GM23338 (cell line): ENCODE results near the gene MAP4K4. TPM values are rescaled to one million over a fixed set of nuclear protein-coding genes. Genes with fewer than 3 reads are reported as not detected.
A peak's percentile ranks its signal among the peaks of the same experiment; 100 is the strongest.

ENCODE experiments used
- ATAC-seq: fragments of 200-7000 bp; cut with Tn5 transposase; 3 replicates; pipeline ENCODE4 v1.9.1; 2020
- DNase-seq: peaks from one replicate; pipeline ENCODE4 v3.0.0-alpha.2; 2015; ENCODE audit warnings: low spot score
- H2AFZ ChIP-seq: fragments of 200-600 bp; sonication (generic); 2 replicates; pipeline ENCODE4 v1.8.0; 2016; ENCODE audit warnings: antibody characterized with exemption, mild to moderate bottlenecking, moderate library complexity
- H3F3A ChIP-seq: fragments of 200-600 bp; sonication (generic); replicated peaks from 2 replicates; pipeline ENCODE4 v1.8.0; 2017; ENCODE audit warnings: antibody characterized with exemption, mixed run types, low read depth
- H3K27ac ChIP-seq: fragments of 200-600 bp; sonication (generic); 2 replicates; pipeline ENCODE4 v1.6.1; 2016; ENCODE audit warnings: low read depth
- H3K27me3 ChIP-seq: fragments of 200-600 bp; sonication (generic); 2 replicates; pipeline ENCODE4 v1.8.0; 2016; ENCODE audit warnings: mild to moderate bottlenecking, mixed run types, moderate library complexity; ENCODE audit not compliant: insufficient read depth
- H3K36me3 ChIP-seq: fragments of 200-600 bp; sonication (generic); 2 replicates; pipeline ENCODE4 v1.8.0; 2016; ENCODE audit warnings: mild to moderate bottlenecking; ENCODE audit not compliant: insufficient read depth
- H3K4me1 ChIP-seq: fragments of 200-600 bp; sonication (generic); 2 replicates; pipeline ENCODE4 v1.8.0; 2016; ENCODE audit warnings: mild to moderate bottlenecking, moderate library complexity; ENCODE audit not compliant: insufficient read depth
- H3K4me2 ChIP-seq: fragments of 200-600 bp; sonication (generic); 2 replicates; pipeline ENCODE4 v1.7.1; 2017; ENCODE audit warnings: mixed run types
- H3K4me3 ChIP-seq: fragments of 200-600 bp; sonication (generic); 2 replicates; pipeline ENCODE4 v1.6.1; 2016; ENCODE audit warnings: mixed run types
- H3K79me2 ChIP-seq: fragments of 200-600 bp; sonication (generic); replicated peaks from 2 replicates; pipeline ENCODE4 v1.8.0; 2017; ENCODE audit warnings: mild to moderate bottlenecking; ENCODE audit not compliant: insufficient read depth
- H3K9me2 ChIP-seq: fragments of 200-600 bp; sonication (generic); 2 replicates; pipeline ENCODE4 v1.8.0; 2017; ENCODE audit not compliant: insufficient read depth
- H4K20me1 ChIP-seq: fragments of 200-600 bp; sonication (generic); replicated peaks from 2 replicates; pipeline ENCODE4 v1.8.0; 2017; ENCODE audit warnings: mild to moderate bottlenecking; ENCODE audit not compliant: insufficient read depth
- H3K27ac Mint-ChIP-seq: 2 replicates; pipeline ENCODE4 v1.8.0; 2020; ENCODE audit warnings: inconsistent platforms, mild to moderate bottlenecking, moderate library complexity, mixed read lengths
- H3K27me3 Mint-ChIP-seq: 3 replicates; pipeline ENCODE4 v1.8.0; 2022; ENCODE audit warnings: low read depth, mild to moderate bottlenecking, moderate library complexity, mixed read lengths, inconsistent platforms; ENCODE audit not compliant: insufficient read depth, poor library complexity
- H3K36me3 Mint-ChIP-seq: 3 replicates; pipeline ENCODE4 v1.8.0; 2021; ENCODE audit warnings: low read depth, mild to moderate bottlenecking, inconsistent platforms, moderate library complexity, mixed read lengths
- H3K4me1 Mint-ChIP-seq: 3 replicates; pipeline ENCODE4 v1.8.0; 2020; ENCODE audit warnings: mild to moderate bottlenecking, inconsistent platforms, mixed read lengths
- H3K4me3 Mint-ChIP-seq: 3 replicates; pipeline ENCODE4 v1.8.0; 2021; ENCODE audit warnings: moderate library complexity, mild to moderate bottlenecking, inconsistent platforms, mixed read lengths
- H3K9me3 Mint-ChIP-seq: 3 replicates; pipeline ENCODE4 v1.8.0; 2020; ENCODE audit warnings: moderate library complexity, mild to moderate bottlenecking, inconsistent platforms, mixed read lengths
- CREB1 ChIP-seq: fragments of 250-450 bp; sonication (Bioruptor Pico); IDR thresholded peaks from 2 replicates; pipeline ENCODE4 v1.5.0; 2020; ENCODE audit warnings: low read depth, mild to moderate bottlenecking, moderate library complexity
- CTCF ChIP-seq, 2 experiments: fragments of 200-600 bp in 1 of 2; sonication (generic) in 1 of 2; conservative IDR thresholded peaks; 2 replicates each; pipeline versions ENCODE4 v1.5.1 to v1.6.1; 2016 to 2017; ENCODE audit warnings: antibody characterized with exemption in 2 of 2, low read depth in 2 of 2, mild to moderate bottlenecking in 2 of 2, moderate library complexity in 1 of 2
- ETS1 ChIP-seq: IDR thresholded peaks from 2 replicates; pipeline ENCODE4 v1.6.1; 2016; ENCODE audit warnings: antibody characterized with exemption
- EZH2 ChIP-seq: fragments of 200-600 bp; sonication (generic); IDR thresholded peaks from one replicate; pipeline ENCODE4 v1.8.0; 2017; ENCODE audit warnings: antibody characterized with exemption, mild to moderate bottlenecking, low read depth; ENCODE audit not compliant: unreplicated experiment
- EZH2phosphoT487 ChIP-seq: fragments of 200-600 bp; sonication (generic); IDR thresholded peaks from one replicate; pipeline ENCODE4 v1.8.1; 2018; ENCODE audit warnings: antibody characterized with exemption; ENCODE audit not compliant: unreplicated experiment
- JUNB ChIP-seq: IDR thresholded peaks from one replicate; pipeline ENCODE4 v1.6.1; 2016; ENCODE audit warnings: antibody characterized with exemption; ENCODE audit not compliant: unreplicated experiment
- NANOG ChIP-seq: IDR thresholded peaks from 2 replicates; pipeline ENCODE4 v1.6.1; 2016; ENCODE audit warnings: antibody characterized with exemption, borderline replicate concordance
- POLR2AphosphoS5 ChIP-seq: IDR thresholded peaks from 2 replicates; pipeline ENCODE4 v1.6.1; 2016; ENCODE audit warnings: antibody characterized with exemption, low read depth
- REST ChIP-seq: IDR thresholded peaks from one replicate; pipeline ENCODE4 v1.6.1; 2018; ENCODE audit warnings: antibody characterized with exemption; ENCODE audit not compliant: unreplicated experiment
- STAT1 ChIP-seq: IDR thresholded peaks from one replicate; pipeline ENCODE4 v1.6.1; 2016; ENCODE audit warnings: antibody characterized with exemption; ENCODE audit not compliant: unreplicated experiment
- ZNF114 ChIP-seq: fragments of 250-450 bp; sonication (Bioruptor Pico); IDR thresholded peaks from 2 replicates; pipeline ENCODE4 v1.5.0; 2020; ENCODE audit warnings: mild to moderate bottlenecking, moderate library complexity
- ZNF331 ChIP-seq: fragments of 250-450 bp; sonication (Bioruptor Pico); IDR thresholded peaks from 2 replicates; pipeline ENCODE4 v1.5.0; 2020; ENCODE audit warnings: low read depth, mild to moderate bottlenecking, moderate library complexity
- ZNF462 ChIP-seq: fragments of 250-450 bp; sonication (Bioruptor Pico); IDR thresholded peaks from 2 replicates; pipeline ENCODE4 v1.5.0; 2020; ENCODE audit warnings: mild to moderate bottlenecking, moderate library complexity
- polyA plus RNA-seq: library from polyadenylated mRNA; unstranded; fragments of >200 nt; fragmentation: Nextera tagmentation; extraction: Ambion mirVana; gene quantifications from 2 replicates; pipeline ENCODE4 v1.2.1, GENCODE V29; 2016
- total RNA-seq: library from RNA; depleted of rRNA; stranded (reverse); fragments of >200 nt; shearing (Covaris generic); gene quantifications from 2 replicates; pipeline ENCODE4 v1.2.3, GENCODE V29; 2014

The MAP4K4 gene
- total and polyA plus RNA-seq, 2 experiments from 2014 or later: 34.6 to 99.2 TPM

GRCh38 chr2:101812226-101812625 is 114.7 kb downstream of the MAP4K4 start:
- Mint-ChIP-seq H3K4me3 (no peak overlapping the region), H3K27me3 (peaks cover 2% of the 10 kb centered on the region), H3K9me3 (no peaks in the 10 kb centered on the region), H3K4me1 (peaks cover 63% of the 10 kb centered on the region), H3K27ac (peak overlapping the region; percentile 39; the same call in 1 of the 2 replicates), H3K36me3 (peaks cover 3% of the 10 kb centered on the region; the same call in 2 of the 3 replicates)
- H2AFZ ChIP-seq: no peak overlapping the region
- H3K9me2 ChIP-seq: no peaks in the 10 kb centered on the region
- H3K36me3 ChIP-seq: no peaks in the 10 kb centered on the region
- no peak overlapping the region for H3K4me2 ChIP-seq
- no peak overlapping the region for H3K27ac ChIP-seq
- DNase-seq (no peak), ATAC-seq (no peak)
- no peaks in the 10 kb centered on the region; the same call in 1 of the 2 replicates for H4K20me1 ChIP-seq
- no peaks in the 10 kb centered on the region for H3K27me3 ChIP-seq
- H3K4me3 ChIP-seq: no peak overlapping the region
- peaks cover 100% of the 10 kb centered on the region for H3K79me2 ChIP-seq
- TF ChIP-seq ZNF331 (no peak), ZNF462 (CRISPR knock-in tag) (no peak), JUNB (no peak), CTCF (conservative IDR thresholded peaks at IDR 0.05; ENCODE audit: low read depth in 2 of 2) (no peak), ETS1 (no peak), NANOG (no peak), CREB1 (CRISPR knock-in tag) (no peak), POLR2AphosphoS5 (no peak), EZH2phosphoT487 (no peak), STAT1 (no peak), ZNF114 (no peak), EZH2 (no peak), REST (no peak)
- no peaks in the 10 kb centered on the region for H3F3A ChIP-seq
- peaks cover 40% of the 10 kb centered on the region for H3K4me1 ChIP-seq
